K562 (cell line): ENCODE data around the gene ZNF441. TPM values are rescaled to one million over a fixed set of nuclear protein-coding genes. Genes with fewer than 3 reads are reported as not detected.

Experiments
- CBFB ChIP-seq: sonication (generic); formaldehyde crosslinking; IDR thresholded peaks from 2 replicates; pipeline ENCODE4 v1.4.0; 2020; ENCODE audit warnings: mild to moderate bottlenecking, missing genetic modification reagents
- HNRNPK ChIP-seq: fragments of 200-400 bp; formaldehyde crosslinking; IDR thresholded peaks from one replicate; pipeline ENCODE4 v1.6.1; 2018; ENCODE audit warnings: mild to moderate bottlenecking, low read depth, low read length; ENCODE audit not compliant: poor library complexity, severe bottlenecking
- ILF3 ChIP-seq: fragments of 450-650 bp; IDR thresholded peaks from 2 replicates; pipeline ENCODE4 v1.6.1; 2018; ENCODE audit warnings: antibody characterized with exemption, mild to moderate bottlenecking, moderate library complexity, borderline replicate concordance
- MECOM ChIP-seq: fragments of 250-450 bp; sonication (Bioruptor Pico); IDR thresholded peaks from 2 replicates; pipeline ENCODE4 v1.8.0; 2022; ENCODE audit warnings: inconsistent platforms
- POLR2H ChIP-seq: IDR thresholded peaks from 2 replicates; pipeline ENCODE4 v1.6.1; 2016; ENCODE audit warnings: missing genetic modification characterization, low read depth, mild to moderate bottlenecking, control low read depth, missing compliant biosample characterization, moderate library complexity
- POLR3A ChIP-seq: IDR thresholded peaks from 2 replicates; pipeline ENCODE4 v1.6.1; 2011; ENCODE audit warnings: borderline replicate concordance, mild to moderate bottlenecking, moderate library complexity; ENCODE audit not compliant: insufficient read length, insufficient read depth; ENCODE audit errors: extremely low read depth
- PTBP1 ChIP-seq: fragments of 200-400 bp; formaldehyde crosslinking; IDR thresholded peaks from 2 replicates; pipeline ENCODE4 v1.6.1; 2017; ENCODE audit warnings: low read depth, low read length
- RBM22 ChIP-seq: fragments of 200-400 bp; formaldehyde crosslinking; IDR thresholded peaks from 2 replicates; pipeline ENCODE4 v1.6.1; 2018; ENCODE audit warnings: low read length, low read depth; ENCODE audit not compliant: poor library complexity, severe bottlenecking
- RHOXF2B ChIP-seq: fragments of 250-450 bp; sonication (Bioruptor Pico); conservative IDR thresholded peaks from 2 replicates; pipeline ENCODE4 v1.5.1; 2021
- SREBF1 ChIP-seq: fragments of 150-350 bp; IDR thresholded peaks from 2 replicates; pipeline ENCODE4 v1.6.1; 2014; ENCODE audit warnings: antibody characterized with exemption, low read depth, low read length, borderline replicate concordance
- polyA plus RNA-seq, 8 experiments: library from polyadenylated mRNA; depleted of rRNA in 4 of 8; stranded (reverse) in 5 of 8; unstranded in 3 of 8; fragments of >200 nt; fragmentation: Nextera tagmentation in 2 of 8; fragmentation: Illumina TruSeq in 1 of 8; extraction: Ambion mirVana in 2 of 8; extraction: Trizol in 1 of 8; gene quantifications; 2 replicates each; pipeline versions ENCODE4 v1.2.1 to v1.2.3, GENCODE V29; 2011 to 2014; ENCODE audit warnings: inconsistent platforms in 1 of 8, missing spikeins in 1 of 8
- total RNA-seq, 7 experiments: library from RNA; depleted of rRNA in 6 of 7; stranded (reverse); fragments of >200 nt in 6 of 7; fragmentation: Illumina TruSeq in 2 of 7; extraction: Trizol in 2 of 7; gene quantifications; 2 replicates each; pipeline versions ENCODE4 v1.2.1 to v1.2.3, GENCODE V29; 2011 to 2021; ENCODE audit warnings: low replicate concordance in 1 of 7
- TF ChIP-seq, protein P1 (sequence below): sonication (generic); formaldehyde crosslinking; IDR thresholded peaks from 2 replicates; pipeline ENCODE4 v1.8.1; 2023; ENCODE audit warnings: mild to moderate bottlenecking, missing genetic modification reagents
- TF ChIP-seq, protein P2 (sequence below): fragments of 450-650 bp; formaldehyde crosslinking; IDR thresholded peaks from 2 replicates; pipeline ENCODE4 v1.4.0; 2020; ENCODE audit warnings: mild to moderate bottlenecking, mixed read lengths
- TF ChIP-seq, protein P3 (sequence below): fragments of 250-450 bp; sonication (Bioruptor Pico); IDR thresholded peaks from 2 replicates; pipeline ENCODE4 v1.5.0; 2022; ENCODE audit warnings: mild to moderate bottlenecking
- TF ChIP-seq, protein P4 (sequence below): IDR thresholded peaks from 2 replicates; pipeline ENCODE4 v1.6.1; 2016; ENCODE audit warnings: missing genetic modification characterization, missing compliant biosample characterization
- TF ChIP-seq, protein P5 (sequence below), 2 experiments: IDR thresholded peaks; 2 replicates each; pipeline ENCODE4 v1.6.1; 2012; ENCODE audit warnings: improper control_type of control experiment in 2 of 2, low read depth in 2 of 2, low read length in 2 of 2, borderline replicate concordance in 1 of 2

ZNF441 gene
- total and polyA plus RNA-seq, 9 of the 15 experiments (the other 6 are each of a cell fraction or from before 2014, with no cell fraction given) = 1.9 to 14.0 (median 7.8) TPM

DNA sequence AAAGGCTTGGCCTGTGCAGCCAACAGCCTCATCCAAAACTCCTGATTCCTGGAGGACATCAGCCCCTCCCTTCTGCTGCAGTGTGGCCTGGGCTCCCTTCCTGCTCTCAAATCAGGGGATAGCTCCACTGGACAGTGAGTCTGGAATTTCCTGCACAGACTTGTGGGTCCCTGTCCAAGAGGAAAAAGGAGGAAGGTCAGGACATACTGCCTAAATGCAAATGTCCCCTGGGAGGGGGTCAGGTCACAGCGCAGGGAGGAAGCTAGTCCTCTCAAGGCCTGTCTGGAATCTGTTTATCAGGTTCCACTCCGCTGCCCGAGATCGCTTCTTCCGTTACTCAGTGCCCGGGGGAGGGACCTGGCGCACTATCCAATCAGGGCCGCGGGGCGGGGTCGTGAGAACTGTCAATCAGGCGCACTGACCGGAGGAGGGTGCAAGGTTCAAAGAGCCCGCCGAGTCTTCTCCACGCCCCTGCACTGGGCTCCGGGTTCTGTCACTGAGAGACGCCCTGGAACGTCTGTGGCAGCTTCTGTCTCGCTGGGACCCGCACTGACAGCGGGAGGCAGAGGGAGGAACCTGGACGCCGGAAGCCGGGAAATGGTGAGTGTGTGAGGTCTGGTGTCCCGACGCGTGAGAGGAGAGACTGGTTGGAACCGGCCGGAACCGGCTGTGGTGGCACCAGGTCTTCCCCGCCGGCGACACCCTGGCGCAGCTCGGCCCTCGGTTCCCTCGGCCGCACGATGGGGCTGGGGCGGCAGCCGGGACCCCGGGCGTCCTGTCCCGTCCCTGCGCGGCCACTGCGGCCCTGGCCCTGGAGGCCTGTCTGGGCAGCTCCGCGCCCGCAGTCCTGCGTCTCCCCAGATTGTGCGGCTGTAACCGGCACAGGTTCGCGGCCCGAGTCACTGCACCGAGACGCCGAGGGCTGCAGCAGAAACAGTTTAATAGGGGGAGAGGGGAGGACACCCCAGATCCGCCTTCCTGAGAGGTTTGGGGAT lies at the start of gene ZNF441 (continued):
- TF ChIP-seq, protein P1, sequence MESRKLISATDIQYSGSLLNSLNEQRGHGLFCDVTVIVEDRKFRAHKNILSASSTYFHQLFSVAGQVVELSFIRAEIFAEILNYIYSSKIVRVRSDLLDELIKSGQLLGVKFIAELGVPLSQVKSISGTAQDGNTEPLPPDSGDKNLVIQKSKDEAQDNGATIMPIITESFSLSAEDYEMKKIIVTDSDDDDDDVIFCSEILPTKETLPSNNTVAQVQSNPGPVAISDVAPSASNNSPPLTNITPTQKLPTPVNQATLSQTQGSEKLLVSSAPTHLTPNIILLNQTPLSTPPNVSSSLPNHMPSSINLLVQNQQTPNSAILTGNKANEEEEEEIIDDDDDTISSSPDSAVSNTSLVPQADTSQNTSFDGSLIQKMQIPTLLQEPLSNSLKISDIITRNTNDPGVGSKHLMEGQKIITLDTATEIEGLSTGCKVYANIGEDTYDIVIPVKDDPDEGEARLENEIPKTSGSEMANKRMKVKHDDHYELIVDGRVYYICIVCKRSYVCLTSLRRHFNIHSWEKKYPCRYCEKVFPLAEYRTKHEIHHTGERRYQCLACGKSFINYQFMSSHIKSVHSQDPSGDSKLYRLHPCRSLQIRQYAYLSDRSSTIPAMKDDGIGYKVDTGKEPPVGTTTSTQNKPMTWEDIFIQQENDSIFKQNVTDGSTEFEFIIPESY (CRISPR knock-in tag) = 0 out of 2 replicates have a peak, but pooled peaks have one; percentile 22
- TF ChIP-seq, protein P2, sequence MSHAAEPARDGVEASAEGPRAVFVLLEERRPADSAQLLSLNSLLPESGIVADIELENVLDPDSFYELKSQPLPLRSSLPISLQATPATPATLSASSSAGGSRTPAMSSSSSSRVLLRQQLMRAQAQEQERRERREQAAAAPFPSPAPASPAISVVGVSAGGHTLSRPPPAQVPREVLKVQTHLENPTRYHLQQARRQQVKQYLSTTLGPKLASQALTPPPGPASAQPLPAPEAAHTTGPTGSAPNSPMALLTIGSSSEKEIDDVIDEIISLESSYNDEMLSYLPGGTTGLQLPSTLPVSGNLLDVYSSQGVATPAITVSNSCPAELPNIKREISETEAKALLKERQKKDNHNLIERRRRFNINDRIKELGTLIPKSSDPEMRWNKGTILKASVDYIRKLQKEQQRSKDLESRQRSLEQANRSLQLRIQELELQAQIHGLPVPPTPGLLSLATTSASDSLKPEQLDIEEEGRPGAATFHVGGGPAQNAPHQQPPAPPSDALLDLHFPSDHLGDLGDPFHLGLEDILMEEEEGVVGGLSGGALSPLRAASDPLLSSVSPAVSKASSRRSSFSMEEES (CRISPR knock-in tag) = no peak
- TF ChIP-seq HNRNPK (no peak), SREBF1 (0 out of 2 replicates have a peak, but pooled peaks have one; percentile 15), RHOXF2B (CRISPR knock-in tag) (no peak), POLR3A (no peak), RBM22 (no peak), CBFB (CRISPR knock-in tag) (no peak), POLR2H (tag) (peak; percentile 59; the same call in 1 of the 2 replicates), MECOM (CRISPR knock-in tag) (no peak), ILF3 (no peak), PTBP1 (no peak)
- TF ChIP-seq, protein P3, sequence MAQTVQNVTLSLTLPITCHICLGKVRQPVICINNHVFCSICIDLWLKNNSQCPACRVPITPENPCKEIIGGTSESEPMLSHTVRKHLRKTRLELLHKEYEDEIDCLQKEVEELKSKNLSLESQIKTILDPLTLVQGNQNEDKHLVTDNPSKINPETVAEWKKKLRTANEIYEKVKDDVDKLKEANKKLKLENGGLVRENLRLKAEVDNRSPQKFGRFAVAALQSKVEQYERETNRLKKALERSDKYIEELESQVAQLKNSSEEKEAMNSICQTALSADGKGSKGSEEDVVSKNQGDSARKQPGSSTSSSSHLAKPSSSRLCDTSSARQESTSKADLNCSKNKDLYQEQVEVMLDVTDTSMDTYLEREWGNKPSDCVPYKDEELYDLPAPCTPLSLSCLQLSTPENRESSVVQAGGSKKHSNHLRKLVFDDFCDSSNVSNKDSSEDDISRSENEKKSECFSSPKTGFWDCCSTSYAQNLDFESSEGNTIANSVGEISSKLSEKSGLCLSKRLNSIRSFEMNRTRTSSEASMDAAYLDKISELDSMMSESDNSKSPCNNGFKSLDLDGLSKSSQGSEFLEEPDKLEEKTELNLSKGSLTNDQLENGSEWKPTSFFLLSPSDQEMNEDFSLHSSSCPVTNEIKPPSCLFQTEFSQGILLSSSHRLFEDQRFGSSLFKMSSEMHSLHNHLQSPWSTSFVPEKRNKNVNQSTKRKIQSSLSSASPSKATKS = no peak
- TF ChIP-seq, protein P4, sequence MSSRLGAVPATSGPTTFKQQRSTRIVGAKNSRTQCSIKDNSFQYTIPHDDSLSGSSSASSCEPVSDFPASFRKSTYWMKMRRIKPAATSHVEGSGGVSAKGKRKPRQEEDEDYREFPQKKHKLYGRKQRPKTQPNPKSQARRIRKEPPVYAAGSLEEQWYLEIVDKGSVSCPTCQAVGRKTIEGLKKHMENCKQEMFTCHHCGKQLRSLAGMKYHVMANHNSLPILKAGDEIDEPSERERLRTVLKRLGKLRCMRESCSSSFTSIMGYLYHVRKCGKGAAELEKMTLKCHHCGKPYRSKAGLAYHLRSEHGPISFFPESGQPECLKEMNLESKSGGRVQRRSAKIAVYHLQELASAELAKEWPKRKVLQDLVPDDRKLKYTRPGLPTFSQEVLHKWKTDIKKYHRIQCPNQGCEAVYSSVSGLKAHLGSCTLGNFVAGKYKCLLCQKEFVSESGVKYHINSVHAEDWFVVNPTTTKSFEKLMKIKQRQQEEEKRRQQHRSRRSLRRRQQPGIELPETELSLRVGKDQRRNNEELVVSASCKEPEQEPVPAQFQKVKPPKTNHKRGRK (tag) = no peak
- TF ChIP-seq, protein P5, sequence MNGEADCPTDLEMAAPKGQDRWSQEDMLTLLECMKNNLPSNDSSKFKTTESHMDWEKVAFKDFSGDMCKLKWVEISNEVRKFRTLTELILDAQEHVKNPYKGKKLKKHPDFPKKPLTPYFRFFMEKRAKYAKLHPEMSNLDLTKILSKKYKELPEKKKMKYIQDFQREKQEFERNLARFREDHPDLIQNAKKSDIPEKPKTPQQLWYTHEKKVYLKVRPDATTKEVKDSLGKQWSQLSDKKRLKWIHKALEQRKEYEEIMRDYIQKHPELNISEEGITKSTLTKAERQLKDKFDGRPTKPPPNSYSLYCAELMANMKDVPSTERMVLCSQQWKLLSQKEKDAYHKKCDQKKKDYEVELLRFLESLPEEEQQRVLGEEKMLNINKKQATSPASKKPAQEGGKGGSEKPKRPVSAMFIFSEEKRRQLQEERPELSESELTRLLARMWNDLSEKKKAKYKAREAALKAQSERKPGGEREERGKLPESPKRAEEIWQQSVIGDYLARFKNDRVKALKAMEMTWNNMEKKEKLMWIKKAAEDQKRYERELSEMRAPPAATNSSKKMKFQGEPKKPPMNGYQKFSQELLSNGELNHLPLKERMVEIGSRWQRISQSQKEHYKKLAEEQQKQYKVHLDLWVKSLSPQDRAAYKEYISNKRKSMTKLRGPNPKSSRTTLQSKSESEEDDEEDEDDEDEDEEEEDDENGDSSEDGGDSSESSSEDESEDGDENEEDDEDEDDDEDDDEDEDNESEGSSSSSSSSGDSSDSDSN (IDR thresholded peaks at IDR 0.05; ENCODE audit: borderline replicate concordance in 1 of 2, low read depth in 2 of 2, low read length in 2 of 2) = peak; percentile 81 to 89
